GM12864 (cell line): ENCODE data around the gene SH3TC1.

ENCODE experiments used
- DNase-seq: peaks from one replicate; pipeline ENCODE4 v3.0.0-alpha.2; 2011; ENCODE audit warnings: low read depth
- H3K4me3 ChIP-seq: 2 replicates; pipeline ENCODE4 v1.5.1; 2011; ENCODE audit warnings: mild to moderate bottlenecking, low read depth, low read length, control low read depth
- TF ChIP-seq, protein P1 (sequence below): IDR thresholded peaks from 2 replicates; pipeline ENCODE4 v1.5.1; 2011; ENCODE audit warnings: low read depth, mild to moderate bottlenecking, moderate library complexity, low read length, control low read depth, inconsistent platforms; ENCODE audit errors: missing control alignments

Gene SH3TC1

DNA sequence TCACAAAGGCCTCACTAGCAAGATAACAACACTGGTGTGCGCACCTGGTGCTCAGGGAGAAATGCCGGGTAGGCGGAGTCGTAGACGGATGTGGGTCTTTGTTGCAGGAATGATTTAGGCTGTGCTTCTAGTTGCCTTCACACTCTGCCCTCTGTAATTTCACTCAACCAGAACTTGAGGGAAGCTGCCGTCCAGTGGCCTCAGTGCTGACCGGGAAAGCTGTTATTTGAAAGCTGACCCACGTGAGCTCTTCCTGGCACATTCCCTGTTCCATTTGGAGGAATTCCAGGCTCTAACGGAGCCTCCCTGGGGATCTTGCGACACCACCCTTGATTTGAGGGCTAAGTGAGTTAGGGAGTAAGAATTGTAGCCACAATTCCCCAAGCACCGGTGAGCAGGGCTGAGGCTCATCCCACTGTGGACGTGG lies 15.9 kb downstream of the SH3TC1 start:
- no peak overlapping the region for H3K4me3 ChIP-seq
- TF ChIP-seq, protein P1, sequence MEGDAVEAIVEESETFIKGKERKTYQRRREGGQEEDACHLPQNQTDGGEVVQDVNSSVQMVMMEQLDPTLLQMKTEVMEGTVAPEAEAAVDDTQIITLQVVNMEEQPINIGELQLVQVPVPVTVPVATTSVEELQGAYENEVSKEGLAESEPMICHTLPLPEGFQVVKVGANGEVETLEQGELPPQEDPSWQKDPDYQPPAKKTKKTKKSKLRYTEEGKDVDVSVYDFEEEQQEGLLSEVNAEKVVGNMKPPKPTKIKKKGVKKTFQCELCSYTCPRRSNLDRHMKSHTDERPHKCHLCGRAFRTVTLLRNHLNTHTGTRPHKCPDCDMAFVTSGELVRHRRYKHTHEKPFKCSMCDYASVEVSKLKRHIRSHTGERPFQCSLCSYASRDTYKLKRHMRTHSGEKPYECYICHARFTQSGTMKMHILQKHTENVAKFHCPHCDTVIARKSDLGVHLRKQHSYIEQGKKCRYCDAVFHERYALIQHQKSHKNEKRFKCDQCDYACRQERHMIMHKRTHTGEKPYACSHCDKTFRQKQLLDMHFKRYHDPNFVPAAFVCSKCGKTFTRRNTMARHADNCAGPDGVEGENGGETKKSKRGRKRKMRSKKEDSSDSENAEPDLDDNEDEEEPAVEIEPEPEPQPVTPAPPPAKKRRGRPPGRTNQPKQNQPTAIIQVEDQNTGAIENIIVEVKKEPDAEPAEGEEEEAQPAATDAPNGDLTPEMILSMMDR = no peak
- no peak for DNase-seq

DNA sequence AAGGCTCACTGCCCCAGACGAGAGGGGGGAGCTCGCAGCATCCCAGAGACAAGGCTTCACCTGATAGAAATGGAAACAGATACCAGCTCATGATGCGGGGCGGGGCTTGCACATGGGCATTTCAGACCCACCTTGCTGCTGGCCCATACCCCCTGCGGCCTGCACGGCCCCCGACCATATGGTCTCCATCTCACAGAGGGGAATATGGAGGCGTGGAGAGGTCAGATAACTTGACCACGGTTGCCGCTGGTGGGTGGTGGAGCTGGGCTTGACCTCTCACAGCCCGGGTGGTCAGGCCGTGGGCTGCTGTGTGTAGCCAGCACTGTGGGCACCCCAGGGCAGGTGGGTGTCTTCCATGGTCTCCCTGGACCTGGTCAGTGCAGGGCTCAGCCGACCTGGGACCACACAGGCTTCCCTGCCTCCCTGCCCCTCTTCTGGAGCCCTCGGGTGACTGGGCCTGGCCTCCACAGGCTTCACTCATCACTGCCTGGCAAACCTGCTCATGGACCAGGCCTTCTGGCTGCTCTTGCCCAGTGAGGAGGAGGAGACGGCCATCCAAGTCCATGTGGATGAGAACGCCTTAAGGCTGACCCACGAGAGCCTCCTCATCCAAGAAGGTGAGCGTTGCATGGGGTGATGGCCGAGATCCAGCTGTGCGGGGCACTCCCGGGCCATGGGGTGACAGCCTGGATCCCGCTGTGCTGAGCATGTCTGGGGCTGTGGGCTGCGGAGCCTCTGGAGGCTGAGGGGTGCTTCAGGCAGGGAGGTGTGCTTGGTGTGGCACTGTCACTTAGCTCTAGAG lies 16.8 kb downstream of the SH3TC1 start:
- no peak overlapping the region for H3K4me3 ChIP-seq
- TF ChIP-seq, protein P1 = no peak
- no peak for DNase-seq

DNA sequence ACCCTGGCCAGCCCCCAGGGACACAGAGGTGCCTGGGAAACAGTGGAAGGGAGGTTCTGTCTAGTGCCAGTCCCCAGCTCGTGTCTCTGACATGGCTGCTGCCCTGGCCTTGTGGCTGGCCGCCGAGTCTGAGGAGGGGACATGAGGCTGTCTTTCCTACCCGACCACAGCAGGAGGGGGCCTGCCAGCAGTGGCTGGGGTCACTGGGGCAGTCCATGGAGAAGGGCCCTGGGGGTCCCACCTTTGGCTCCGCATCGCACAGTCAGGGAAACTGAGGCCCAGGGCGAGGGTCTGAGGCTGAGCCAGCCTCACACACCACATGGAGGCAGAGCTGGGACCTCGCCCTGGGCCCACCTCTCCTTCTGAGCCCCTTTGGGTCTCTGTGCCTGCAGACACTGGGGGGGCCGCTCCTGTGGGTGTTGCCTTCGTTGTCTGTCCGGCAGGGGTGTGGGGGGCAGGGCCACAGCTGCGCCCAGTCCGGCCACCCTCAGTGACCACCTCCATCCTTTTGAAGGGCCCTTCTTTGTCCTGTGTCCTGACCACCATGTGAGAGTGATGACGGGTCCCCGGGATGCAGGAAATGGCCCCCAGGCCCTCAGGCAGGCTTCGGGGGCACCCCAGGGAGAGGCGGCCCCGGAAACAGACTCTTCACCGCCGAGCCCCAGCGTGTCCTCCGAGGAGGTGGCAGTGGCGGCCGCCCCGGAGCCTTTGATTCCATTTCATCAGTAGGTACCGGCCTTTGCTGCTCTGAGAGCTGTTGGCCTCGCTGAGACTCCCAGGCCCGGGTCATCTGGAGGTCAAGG lies 17.6 kb downstream of the SH3TC1 start:
- no peak overlapping the region for H3K4me3 ChIP-seq
- TF ChIP-seq, protein P1 = no peak
- no peak for DNase-seq

DNA sequence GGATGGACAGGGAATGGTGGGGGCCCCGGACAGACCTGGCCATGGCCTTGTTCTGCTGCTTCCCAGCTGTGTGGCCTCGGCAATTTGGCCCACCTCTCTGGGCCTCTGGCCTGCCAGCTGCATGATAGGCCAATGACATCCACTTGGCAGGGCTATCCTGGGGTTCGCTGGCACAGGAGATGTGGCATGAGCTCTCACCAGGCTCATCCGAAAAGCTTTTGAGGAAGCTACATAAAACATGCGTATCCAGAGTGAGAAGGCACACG lies 18.1 kb downstream of the SH3TC1 start:
- DNase-seq = no peak
- no peak overlapping the region for H3K4me3 ChIP-seq
- TF ChIP-seq, protein P1 = no peak

DNA sequence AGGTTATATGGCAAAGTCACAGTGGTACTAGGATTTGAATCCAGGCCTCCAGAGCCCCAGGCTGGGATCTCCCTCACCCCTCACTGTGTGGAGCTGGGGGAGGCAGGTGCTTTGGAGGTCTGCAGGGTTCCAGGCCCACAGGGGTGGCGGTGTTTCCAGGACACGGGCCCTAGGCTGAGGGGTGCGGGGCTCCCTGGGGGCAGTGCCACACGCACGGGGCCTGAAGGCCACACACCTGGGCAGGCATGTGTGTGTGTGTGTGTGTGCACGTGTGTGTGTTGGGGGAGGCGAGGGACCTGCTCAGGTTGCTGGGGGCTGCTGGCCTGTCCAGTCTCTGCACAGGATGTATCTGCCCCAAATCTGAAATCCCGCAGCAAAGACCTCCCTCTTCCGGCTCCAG lies 18.8 kb downstream of the SH3TC1 start:
- TF ChIP-seq, protein P1 = no peak
- DNase-seq = no peak
- no peak overlapping the region for H3K4me3 ChIP-seq

DNA sequence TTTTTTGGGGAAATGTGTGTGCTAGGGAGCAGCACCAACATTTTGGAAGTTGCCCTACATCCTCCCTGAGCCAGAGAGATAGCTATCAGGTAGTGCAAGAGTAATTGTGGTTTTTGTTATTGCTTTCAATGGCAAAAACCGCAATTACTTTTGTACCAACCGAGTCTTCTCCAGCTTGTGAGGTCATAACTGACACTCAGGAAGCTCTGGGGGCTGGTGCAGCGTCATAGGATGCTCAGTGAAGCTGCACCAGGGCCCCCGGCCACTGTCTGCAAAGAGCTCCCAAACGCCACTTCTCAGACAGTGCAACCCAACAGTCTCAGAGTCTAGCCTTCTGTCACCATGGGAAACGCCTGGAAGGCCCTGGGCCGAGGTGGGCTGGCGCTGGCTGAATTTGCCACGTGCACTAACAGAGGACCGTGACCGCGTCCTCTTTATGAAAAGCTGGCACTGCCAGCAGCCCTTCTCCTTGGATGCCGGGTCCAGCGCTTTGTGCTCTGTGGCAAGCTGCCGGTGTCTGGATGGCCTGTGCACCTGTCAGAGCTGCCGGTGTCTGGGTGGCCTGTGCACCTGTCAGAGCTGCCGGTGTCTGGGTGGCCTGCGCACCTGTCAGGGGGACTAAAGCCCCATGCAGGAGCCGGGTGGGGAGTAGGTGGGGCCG lies 19.4 kb downstream of the SH3TC1 start:
- TF ChIP-seq, protein P1 = no peak
- DNase-seq = no peak
- no peak overlapping the region for H3K4me3 ChIP-seq
